ENCODE results near the gene RSRC2.

- TF ChIP-seq, protein P1, sequence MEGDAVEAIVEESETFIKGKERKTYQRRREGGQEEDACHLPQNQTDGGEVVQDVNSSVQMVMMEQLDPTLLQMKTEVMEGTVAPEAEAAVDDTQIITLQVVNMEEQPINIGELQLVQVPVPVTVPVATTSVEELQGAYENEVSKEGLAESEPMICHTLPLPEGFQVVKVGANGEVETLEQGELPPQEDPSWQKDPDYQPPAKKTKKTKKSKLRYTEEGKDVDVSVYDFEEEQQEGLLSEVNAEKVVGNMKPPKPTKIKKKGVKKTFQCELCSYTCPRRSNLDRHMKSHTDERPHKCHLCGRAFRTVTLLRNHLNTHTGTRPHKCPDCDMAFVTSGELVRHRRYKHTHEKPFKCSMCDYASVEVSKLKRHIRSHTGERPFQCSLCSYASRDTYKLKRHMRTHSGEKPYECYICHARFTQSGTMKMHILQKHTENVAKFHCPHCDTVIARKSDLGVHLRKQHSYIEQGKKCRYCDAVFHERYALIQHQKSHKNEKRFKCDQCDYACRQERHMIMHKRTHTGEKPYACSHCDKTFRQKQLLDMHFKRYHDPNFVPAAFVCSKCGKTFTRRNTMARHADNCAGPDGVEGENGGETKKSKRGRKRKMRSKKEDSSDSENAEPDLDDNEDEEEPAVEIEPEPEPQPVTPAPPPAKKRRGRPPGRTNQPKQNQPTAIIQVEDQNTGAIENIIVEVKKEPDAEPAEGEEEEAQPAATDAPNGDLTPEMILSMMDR (conservative IDR thresholded peaks at IDR 0.05; ENCODE audit: low read depth, low read length): no peak
- no peak for TF ChIP-seq EZH2 (IDR thresholded peaks at IDR 0.05; ENCODE audit: borderline replicate concordance, low read depth, low read length, poor library complexity, severe bottlenecking)
Measured at GRCh38 chr12:122533856-122534255, 7.1 kb upstream of the RSRC2 start.
